PFSK-1 (cell line): ENCODE results near the gene PAK1.

ENCODE experiments used
- SIN3A ChIP-seq: IDR thresholded peaks from 2 replicates; pipeline ENCODE4 v1.6.1; 2012; ENCODE audit warnings: mild to moderate bottlenecking, low read length, moderate library complexity, borderline replicate concordance; ENCODE audit not compliant: insufficient read depth
- TAF1 ChIP-seq: IDR thresholded peaks from 2 replicates; pipeline ENCODE4 v1.6.1; 2012; ENCODE audit warnings: low read length, control low read depth, borderline replicate concordance; ENCODE audit not compliant: insufficient read depth

GRCh38 chr11:77479746-77480352, 6.0 kb upstream of the PAK1 start:
- TF ChIP-seq SIN3A (no peak), TAF1 (no peak)
